Keratinocyte (primary cell): ENCODE results near the gene MN1. TPM values are rescaled to one million over a fixed set of nuclear protein-coding genes. Genes with fewer than 3 reads are reported as not detected.

ENCODE experiments used
- DNase-seq: peaks from one replicate; pipeline ENCODE4 v3.0.0-alpha.2; 2011; ENCODE audit warnings: low read depth, missing footprints, low spot score
- FAIRE-seq: peaks from 2 replicates; lab custom pipeline; 2011; peaks lifted over from hg19 to GRCh38; lab: Jason Lieb, UNC
- H2AFZ ChIP-seq: 2 replicates; pipeline ENCODE4 v1.6.0; 2012; ENCODE audit warnings: low read length, control low read depth, inconsistent platforms; ENCODE audit not compliant: control insufficient read depth
- H3K27ac ChIP-seq: 2 replicates; pipeline ENCODE4 v1.5.1; 2011; ENCODE audit warnings: low read length; ENCODE audit not compliant: control insufficient read depth, insufficient read depth
- H3K27me3 ChIP-seq: 3 replicates; pipeline ENCODE4 v1.6.0; 2011; ENCODE audit warnings: low read length; ENCODE audit not compliant: control insufficient read depth, insufficient read depth; ENCODE audit errors: extremely low read depth
- H3K36me3 ChIP-seq, 2 experiments: 2 replicates in 1 of 2; 3 replicates in 1 of 2; pipeline ENCODE4 v1.5.1; 2011; ENCODE audit warnings: low read length in 2 of 2, mild to moderate bottlenecking in 1 of 2; ENCODE audit not compliant: control insufficient read depth in 2 of 2, insufficient read depth in 2 of 2; ENCODE audit errors: extremely low read depth in 1 of 2
- H3K4me1 ChIP-seq: 3 replicates; pipeline ENCODE4 v1.5.1; 2011; ENCODE audit warnings: low read length; ENCODE audit not compliant: control insufficient read depth, insufficient read depth; ENCODE audit errors: extremely low read depth
- H3K4me2 ChIP-seq: 3 replicates; pipeline ENCODE4 v1.6.0; 2011; ENCODE audit warnings: low read depth, low read length; ENCODE audit not compliant: control insufficient read depth, insufficient read depth; ENCODE audit errors: extremely low read depth
- H3K4me3 ChIP-seq, 3 experiments: fragments of 200-600 bp in 1 of 3; sonication (generic) in 1 of 3; 2 replicates in 2 of 3; 3 replicates in 1 of 3; pipeline ENCODE4 v1.5.1; 2011 to 2016; ENCODE audit warnings: low read length in 3 of 3, mild to moderate bottlenecking in 3 of 3, control low read depth in 2 of 3, inconsistent platforms in 1 of 3, low read depth in 1 of 3, mixed read lengths in 1 of 3, mixed run types in 1 of 3, moderate library complexity in 1 of 3; ENCODE audit not compliant: control insufficient read depth in 2 of 3, insufficient read depth in 2 of 3; ENCODE audit errors: extremely low read depth in 1 of 3
- H3K79me2 ChIP-seq: 2 replicates; pipeline ENCODE4 v1.6.0; 2012; ENCODE audit warnings: low read length; ENCODE audit not compliant: control insufficient read depth, insufficient read depth
- H3K9ac ChIP-seq: 3 replicates; pipeline ENCODE4 v1.6.0; 2011; ENCODE audit warnings: low read length; ENCODE audit not compliant: control insufficient read depth, insufficient read depth; ENCODE audit errors: extremely low read depth
- H3K9me1 ChIP-seq: 3 replicates; pipeline ENCODE4 v1.6.0; 2011; ENCODE audit warnings: low read length; ENCODE audit not compliant: control insufficient read depth, insufficient read depth; ENCODE audit errors: extremely low read depth
- H3K9me3 ChIP-seq: 2 replicates; pipeline ENCODE4 v1.5.1; 2012; ENCODE audit warnings: low read depth, low read length; ENCODE audit not compliant: control insufficient read depth
- H4K20me1 ChIP-seq: 3 replicates; pipeline ENCODE4 v1.6.0; 2011; ENCODE audit warnings: low read length; ENCODE audit not compliant: control insufficient read depth, insufficient read depth; ENCODE audit errors: extremely low read depth
- EZH2 ChIP-seq: IDR thresholded peaks from one replicate; pipeline ENCODE4 v1.6.1; 2012; ENCODE audit warnings: inconsistent platforms, mild to moderate bottlenecking, low read length, moderate library complexity
- dilution Hi-C: fragments of 300-500 bp; cut with MboI; formaldehyde crosslinking; loops from one replicate; pipeline ENCODE4 v1.7.0; 2020; ENCODE audit warnings: low sequenced_read_pairs; ENCODE audit not compliant: extremely low pct_ligation_motif_present
- polyA plus RNA-seq, 5 experiments: library from polyadenylated mRNA; depleted of rRNA in 3 of 5; stranded (reverse) in 3 of 5; stranded (forward) in 1 of 5; unstranded in 1 of 5; fragments of >200 nt; gene quantifications; 1 replicate in 1 of 5; 2 replicates in 3 of 5; 3 replicates in 1 of 5; pipeline versions ENCODE4 v1.2.1 to v1.2.3, GENCODE V29; 2011 to 2012; ENCODE audit warnings: missing spikeins in 2 of 5, low read depth in 1 of 5, low replicate concordance in 1 of 5
- TF ChIP-seq, protein P1 (sequence below), 3 experiments: IDR thresholded peaks in 1 of 3; conservative IDR thresholded peaks in 1 of 3; optimal IDR thresholded peaks in 1 of 3; 2 replicates in 2 of 3; 3 replicates in 1 of 3; pipeline versions ENCODE3 to v1.5.1; 2011; ENCODE audit warnings: low read length in 3 of 3, mild to moderate bottlenecking in 3 of 3, moderate library complexity in 2 of 3, control low read depth in 1 of 3, inconsistent platforms in 1 of 3; ENCODE audit not compliant: insufficient read depth in 2 of 3; ENCODE audit errors: extremely low read depth in 1 of 3

Gene MN1
- polyA plus RNA-seq, 1 donor (not counting 4 experiments of a cell fraction or from before 2014, with no cell fraction given) = 2.2 TPM

DNA sequence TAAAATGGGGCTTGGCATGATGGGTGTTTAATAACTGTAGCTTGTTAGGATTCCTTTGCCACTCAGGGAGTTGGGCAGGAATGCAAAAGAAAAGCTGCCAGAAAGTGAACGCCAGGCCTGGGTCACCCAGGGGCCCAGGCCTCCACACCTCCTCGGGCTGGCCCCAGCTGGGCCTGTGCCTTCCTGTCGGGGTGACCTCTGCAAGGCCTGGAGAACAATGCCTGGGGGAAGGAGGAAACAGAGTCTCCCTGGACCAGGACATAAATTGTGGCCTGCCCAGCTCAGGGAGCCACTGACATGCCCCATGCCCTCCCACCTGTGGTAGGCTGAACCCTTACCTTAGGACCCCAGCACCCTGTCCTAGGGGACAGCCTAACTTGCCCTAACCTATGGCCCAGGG is 21.9 kb downstream of the MN1 start:
- FAIRE-seq (no peak), DNase-seq (no peak)
- no peak overlapping the region for H3K4me3 ChIP-seq
- H2AFZ ChIP-seq = no peak overlapping the region
- no peaks in the 10 kb centered on the region for H3K9me1 ChIP-seq
- H3K27ac ChIP-seq = no peak overlapping the region
- H3K9ac ChIP-seq = no peak overlapping the region
- no peak for TF ChIP-seq EZH2
- TF ChIP-seq, protein P1, sequence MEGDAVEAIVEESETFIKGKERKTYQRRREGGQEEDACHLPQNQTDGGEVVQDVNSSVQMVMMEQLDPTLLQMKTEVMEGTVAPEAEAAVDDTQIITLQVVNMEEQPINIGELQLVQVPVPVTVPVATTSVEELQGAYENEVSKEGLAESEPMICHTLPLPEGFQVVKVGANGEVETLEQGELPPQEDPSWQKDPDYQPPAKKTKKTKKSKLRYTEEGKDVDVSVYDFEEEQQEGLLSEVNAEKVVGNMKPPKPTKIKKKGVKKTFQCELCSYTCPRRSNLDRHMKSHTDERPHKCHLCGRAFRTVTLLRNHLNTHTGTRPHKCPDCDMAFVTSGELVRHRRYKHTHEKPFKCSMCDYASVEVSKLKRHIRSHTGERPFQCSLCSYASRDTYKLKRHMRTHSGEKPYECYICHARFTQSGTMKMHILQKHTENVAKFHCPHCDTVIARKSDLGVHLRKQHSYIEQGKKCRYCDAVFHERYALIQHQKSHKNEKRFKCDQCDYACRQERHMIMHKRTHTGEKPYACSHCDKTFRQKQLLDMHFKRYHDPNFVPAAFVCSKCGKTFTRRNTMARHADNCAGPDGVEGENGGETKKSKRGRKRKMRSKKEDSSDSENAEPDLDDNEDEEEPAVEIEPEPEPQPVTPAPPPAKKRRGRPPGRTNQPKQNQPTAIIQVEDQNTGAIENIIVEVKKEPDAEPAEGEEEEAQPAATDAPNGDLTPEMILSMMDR (optimal IDR thresholded peaks at IDR 0.05 in 1 of 3, IDR thresholded peaks at IDR 0.05 in 1 of 3, conservative IDR thresholded peaks at IDR 0.05 in 1 of 3; ENCODE audit: extremely low read depth in 1 of 3, insufficient read depth in 2 of 3, low read length in 3 of 3) = no peak
- H4K20me1 ChIP-seq = no peaks in the 10 kb centered on the region
- H3K9me3 ChIP-seq = no peaks in the 10 kb centered on the region
- peaks cover 7% of the 10 kb centered on the region for H3K79me2 ChIP-seq
- dilution Hi-C loops = no loop called here
- no peaks in the 10 kb centered on the region for H3K27me3 ChIP-seq
- H3K36me3 ChIP-seq = peaks cover 3 to 10% of the 10 kb centered on the region in 2 experiments
- no peak overlapping the region for H3K4me2 ChIP-seq
- peaks cover under 1% of the 10 kb centered on the region for H3K4me1 ChIP-seq

DNA sequence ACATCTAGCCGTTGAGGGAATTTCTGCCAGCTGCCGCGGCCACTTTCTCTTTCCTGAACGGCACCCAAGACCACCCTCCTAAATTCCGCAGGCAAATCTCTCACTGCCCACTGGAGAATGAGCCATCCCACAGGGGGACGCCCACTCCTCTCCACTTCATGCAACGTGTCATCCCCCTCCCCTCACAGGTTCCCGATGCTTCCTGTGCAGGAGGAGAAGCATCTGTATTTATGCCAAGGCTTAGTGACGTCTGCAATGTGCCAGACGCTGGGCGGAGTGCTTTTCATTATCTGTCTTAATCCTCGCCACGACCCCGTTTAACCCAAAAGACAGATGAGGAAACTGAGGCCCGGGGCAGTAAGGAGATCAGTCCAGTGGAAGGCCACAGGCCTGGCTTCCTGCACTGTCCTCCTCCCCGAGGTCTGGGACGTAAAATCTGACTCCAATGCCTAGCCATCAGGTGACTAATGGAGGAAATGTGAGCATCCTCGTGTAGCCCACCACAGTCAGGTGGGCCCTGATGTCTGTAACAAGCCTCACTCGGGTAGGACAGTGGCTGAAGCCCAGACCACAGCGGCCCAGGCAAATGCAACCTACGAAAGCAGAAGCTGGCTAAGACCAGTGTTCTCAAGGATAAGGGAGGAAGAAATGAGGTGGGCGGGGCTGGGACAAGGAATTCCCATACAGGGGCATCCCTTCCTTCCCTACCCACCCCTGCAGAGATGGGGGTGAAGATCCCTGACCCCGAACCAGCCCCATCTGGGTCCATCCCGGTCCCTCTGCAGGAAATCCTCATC is 23.1 kb downstream of the MN1 start:
- Histone ChIP-seq H3K27me3 (no peaks in the 10 kb centered on the region), H4K20me1 (no peaks in the 10 kb centered on the region), H3K27ac (no peak overlapping the region), H3K4me3 (no peak overlapping the region), H3K9me1 (peaks cover 4% of the 10 kb centered on the region), H3K4me2 (no peak overlapping the region), H3K4me1 (peaks cover 10% of the 10 kb centered on the region), H3K9ac (no peak overlapping the region), H3K9me3 (no peaks in the 10 kb centered on the region), H3K36me3 (peaks cover 3 to 6% of the 10 kb centered on the region in 2 experiments), H2AFZ (no peak overlapping the region), H3K79me2 (peaks cover 6% of the 10 kb centered on the region)
- DNase-seq = no peak
- FAIRE-seq = no peak
- dilution Hi-C loops = no loop called here
- TF ChIP-seq EZH2 = no peak
- TF ChIP-seq, protein P1 (optimal IDR thresholded peaks at IDR 0.05 in 1 of 3, IDR thresholded peaks at IDR 0.05 in 1 of 3, conservative IDR thresholded peaks at IDR 0.05 in 1 of 3; ENCODE audit: extremely low read depth in 1 of 3, insufficient read depth in 2 of 3, low read length in 3 of 3) = no peak
